ENCODE data around the gene PLA2G3. TPM values are rescaled to one million over a fixed set of nuclear protein-coding genes. Genes with fewer than 3 reads are reported as not detected.

Gene PLA2G3
- total and polyA plus RNA-seq, 2 experiments from 2014 or later = 18.0 to 34.5 TPM

GRCh38 chr22:31187627-31188026 lies 47.3 kb upstream of the PLA2G3 start (continued):
- TF ChIP-seq NANOG (IDR thresholded peaks at IDR 0.05; ENCODE audit: borderline replicate concordance) (no peak), ZNF114 (CRISPR knock-in tag; IDR thresholded peaks at IDR 0.05) (no peak)
- TF ChIP-seq, protein P1, sequence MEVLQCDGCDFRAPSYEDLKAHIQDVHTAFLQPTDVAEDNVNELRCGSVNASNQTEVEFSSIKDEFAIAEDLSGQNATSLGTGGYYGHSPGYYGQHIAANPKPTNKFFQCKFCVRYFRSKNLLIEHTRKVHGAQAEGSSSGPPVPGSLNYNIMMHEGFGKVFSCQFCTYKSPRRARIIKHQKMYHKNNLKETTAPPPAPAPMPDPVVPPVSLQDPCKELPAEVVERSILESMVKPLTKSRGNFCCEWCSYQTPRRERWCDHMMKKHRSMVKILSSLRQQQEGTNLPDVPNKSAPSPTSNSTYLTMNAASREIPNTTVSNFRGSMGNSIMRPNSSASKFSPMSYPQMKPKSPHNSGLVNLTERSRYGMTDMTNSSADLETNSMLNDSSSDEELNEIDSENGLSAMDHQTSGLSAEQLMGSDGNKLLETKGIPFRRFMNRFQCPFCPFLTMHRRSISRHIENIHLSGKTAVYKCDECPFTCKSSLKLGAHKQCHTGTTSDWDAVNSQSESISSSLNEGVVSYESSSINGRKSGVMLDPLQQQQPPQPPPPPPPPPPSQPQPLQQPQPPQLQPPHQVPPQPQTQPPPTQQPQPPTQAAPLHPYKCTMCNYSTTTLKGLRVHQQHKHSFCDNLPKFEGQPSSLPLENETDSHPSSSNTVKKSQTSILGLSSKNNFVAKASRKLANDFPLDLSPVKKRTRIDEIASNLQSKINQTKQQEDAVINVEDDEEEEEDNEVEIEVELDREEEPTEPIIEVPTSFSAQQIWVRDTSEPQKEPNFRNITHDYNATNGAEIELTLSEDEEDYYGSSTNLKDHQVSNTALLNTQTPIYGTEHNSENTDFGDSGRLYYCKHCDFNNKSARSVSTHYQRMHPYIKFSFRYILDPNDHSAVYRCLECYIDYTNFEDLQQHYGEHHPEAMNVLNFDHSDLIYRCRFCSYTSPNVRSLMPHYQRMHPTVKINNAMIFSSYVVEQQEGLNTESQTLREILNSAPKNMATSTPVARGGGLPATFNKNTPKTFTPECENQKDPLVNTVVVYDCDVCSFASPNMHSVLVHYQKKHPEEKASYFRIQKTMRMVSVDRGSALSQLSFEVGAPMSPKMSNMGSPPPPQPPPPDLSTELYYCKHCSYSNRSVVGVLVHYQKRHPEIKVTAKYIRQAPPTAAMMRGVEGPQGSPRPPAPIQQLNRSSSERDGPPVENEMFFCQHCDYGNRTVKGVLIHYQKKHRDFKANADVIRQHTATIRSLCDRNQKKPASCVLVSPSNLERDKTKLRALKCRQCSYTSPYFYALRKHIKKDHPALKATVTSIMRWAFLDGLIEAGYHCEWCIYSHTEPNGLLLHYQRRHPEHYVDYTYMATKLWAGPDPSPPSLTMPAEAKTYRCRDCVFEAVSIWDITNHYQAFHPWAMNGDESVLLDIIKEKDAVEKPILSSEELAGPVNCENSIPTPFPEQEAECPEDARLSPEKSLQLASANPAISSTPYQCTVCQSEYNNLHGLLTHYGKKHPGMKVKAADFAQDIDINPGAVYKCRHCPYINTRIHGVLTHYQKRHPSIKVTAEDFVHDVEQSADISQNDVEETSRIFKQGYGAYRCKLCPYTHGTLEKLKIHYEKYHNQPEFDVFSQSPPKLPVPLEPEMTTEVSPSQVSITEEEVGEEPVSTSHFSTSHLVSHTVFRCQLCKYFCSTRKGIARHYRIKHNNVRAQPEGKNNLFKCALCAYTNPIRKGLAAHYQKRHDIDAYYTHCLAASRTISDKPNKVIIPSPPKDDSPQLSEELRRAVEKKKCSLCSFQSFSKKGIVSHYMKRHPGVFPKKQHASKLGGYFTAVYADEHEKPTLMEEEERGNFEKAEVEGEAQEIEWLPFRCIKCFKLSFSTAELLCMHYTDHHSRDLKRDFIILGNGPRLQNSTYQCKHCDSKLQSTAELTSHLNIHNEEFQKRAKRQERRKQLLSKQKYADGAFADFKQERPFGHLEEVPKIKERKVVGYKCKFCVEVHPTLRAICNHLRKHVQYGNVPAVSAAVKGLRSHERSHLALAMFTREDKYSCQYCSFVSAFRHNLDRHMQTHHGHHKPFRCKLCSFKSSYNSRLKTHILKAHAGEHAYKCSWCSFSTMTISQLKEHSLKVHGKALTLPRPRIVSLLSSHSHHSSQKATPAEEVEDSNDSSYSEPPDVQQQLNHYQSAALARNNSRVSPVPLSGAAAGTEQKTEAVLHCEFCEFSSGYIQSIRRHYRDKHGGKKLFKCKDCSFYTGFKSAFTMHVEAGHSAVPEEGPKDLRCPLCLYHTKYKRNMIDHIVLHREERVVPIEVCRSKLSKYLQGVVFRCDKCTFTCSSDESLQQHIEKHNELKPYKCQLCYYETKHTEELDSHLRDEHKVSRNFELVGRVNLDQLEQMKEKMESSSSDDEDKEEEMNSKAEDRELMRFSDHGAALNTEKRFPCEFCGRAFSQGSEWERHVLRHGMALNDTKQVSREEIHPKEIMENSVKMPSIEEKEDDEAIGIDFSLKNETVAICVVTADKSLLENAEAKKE (CRISPR knock-in tag; IDR thresholded peaks at IDR 0.05) = no peak

DNA sequence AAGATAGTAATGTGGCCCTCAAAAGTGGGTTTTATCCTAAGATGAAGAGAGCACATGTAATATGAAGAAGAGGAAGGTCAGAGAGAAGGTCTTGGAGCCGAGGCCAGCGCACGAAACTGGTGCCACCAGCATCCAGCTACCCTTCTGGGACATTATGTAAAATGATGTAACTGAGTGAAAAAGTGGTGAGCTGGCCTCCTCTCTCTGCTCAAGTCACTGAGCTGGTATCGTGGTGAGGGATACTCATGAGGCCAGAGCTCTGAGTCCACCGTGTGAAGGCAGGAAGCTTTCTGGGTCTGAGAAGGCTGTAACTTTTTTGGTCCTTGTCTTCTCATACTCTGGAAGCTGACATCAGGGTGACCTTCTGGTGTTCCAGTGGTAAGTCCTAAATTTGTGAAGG lies 44.7 kb upstream of the PLA2G3 start:
- Histone ChIP-seq H4K20me1 (replicated peaks; ENCODE audit: insufficient read depth) (no peaks in the 10 kb centered on the region), H3F3A (replicated peaks; ENCODE audit: low read depth) (no peaks in the 10 kb centered on the region), H3K4me3 (no peak overlapping the region), H3K4me2 (no peak overlapping the region), H3K36me3 (ENCODE audit: insufficient read depth) (no peaks in the 10 kb centered on the region), H3K9me2 (ENCODE audit: insufficient read depth) (0 out of 2 replicates have a peak, but pooled peaks cover 2% of the 10 kb centered on the region), H3K4me1 (ENCODE audit: insufficient read depth) (no peaks in the 10 kb centered on the region), H3K79me2 (replicated peaks; ENCODE audit: insufficient read depth) (no peaks in the 10 kb centered on the region; the same call in 1 of the 2 replicates), H3K27ac (ENCODE audit: low read depth) (no peak overlapping the region), H2AFZ (no peak overlapping the region), H3K27me3 (ENCODE audit: insufficient read depth) (no peaks in the 10 kb centered on the region)
- peaks cover 34% of the 10 kb centered on the region; the same call in 2 of the 3 replicates for H3K36me3 Mint-ChIP-seq (ENCODE audit: low read depth)
- ATAC-seq (no peak), DNase-seq (ENCODE audit: low spot score) (no peak)
- no peaks in the 10 kb centered on the region for H3K27me3 Mint-ChIP-seq (ENCODE audit: insufficient read depth, low read depth, poor library complexity)
- no peak overlapping the region for H3K4me3 Mint-ChIP-seq
- no peak overlapping the region for H3K27ac Mint-ChIP-seq
- peaks cover 19% of the 10 kb centered on the region for H3K9me3 Mint-ChIP-seq
- H3K4me1 Mint-ChIP-seq = no peaks in the 10 kb centered on the region; the same call in 2 of the 3 replicates
- no peak for TF ChIP-seq NANOG (IDR thresholded peaks at IDR 0.05; ENCODE audit: borderline replicate concordance)
- TF ChIP-seq ZNF331 (CRISPR knock-in tag; IDR thresholded peaks at IDR 0.05; ENCODE audit: low read depth) = no peak
- no peak for TF ChIP-seq STAT1 (IDR thresholded peaks at IDR 0.05; ENCODE audit: unreplicated experiment)
- TF ChIP-seq, protein P1 (CRISPR knock-in tag; IDR thresholded peaks at IDR 0.05) = no peak
- TF ChIP-seq ETS1 (IDR thresholded peaks at IDR 0.05) = no peak
- no peak for TF ChIP-seq CREB1 (CRISPR knock-in tag; IDR thresholded peaks at IDR 0.05; ENCODE audit: low read depth)

Measured in GM23338 (cell line).